Liver (tissue), 9 donors: ENCODE data around the gene PRKCD. TPM values are rescaled to one million over a fixed set of nuclear protein-coding genes. Genes with fewer than 3 reads are reported as not detected.

ENCODE experiments used
- DNase-seq: peaks from one replicate; pipeline ENCODE4 v3.0.0-alpha.2; 2017; ENCODE audit warnings: low spot score
- H3K27ac ChIP-seq, 2 donors: one replicate each; pipeline ENCODE4 v1.7.0; 2013; ENCODE audit warnings: inconsistent platforms in 2 of 2, low read length in 2 of 2, control low read depth in 1 of 2, low read depth in 1 of 2, mild to moderate bottlenecking in 1 of 2
- H3K27me3 ChIP-seq, 4 donors: one replicate each; pipeline versions ENCODE4 v1.6.1 to v1.7.0; 2013; ENCODE audit warnings: low read length in 3 of 4, inconsistent platforms in 1 of 4, mild to moderate bottlenecking in 1 of 4, moderate library complexity in 1 of 4; ENCODE audit not compliant: control insufficient read depth in 4 of 4, insufficient read depth in 4 of 4
- H3K36me3 ChIP-seq, 4 donors: one replicate each; pipeline versions ENCODE4 v1.6.1 to v1.7.0; 2013; ENCODE audit warnings: low read length in 3 of 4, mild to moderate bottlenecking in 3 of 4, low read depth in 1 of 4, moderate library complexity in 1 of 4; ENCODE audit not compliant: control insufficient read depth in 4 of 4, insufficient read depth in 3 of 4
- H3K4me1 ChIP-seq, 4 donors: one replicate each; pipeline versions ENCODE4 v1.6.1 to v1.7.0; 2013; ENCODE audit warnings: low read length in 3 of 4, mild to moderate bottlenecking in 3 of 4, moderate library complexity in 1 of 4; ENCODE audit not compliant: control insufficient read depth in 4 of 4, insufficient read depth in 4 of 4
- H3K4me3 ChIP-seq, 3 donors: one replicate each; pipeline versions ENCODE4 v1.6.1 to v1.7.0; 2013; ENCODE audit warnings: low read length in 3 of 3, control low read depth in 1 of 3, low read depth in 1 of 3, mild to moderate bottlenecking in 1 of 3
- H3K9ac ChIP-seq, 2 donors: one replicate each; pipeline ENCODE4 v1.7.0; 2013; ENCODE audit warnings: low read length in 2 of 2, mild to moderate bottlenecking in 2 of 2, moderate library complexity in 2 of 2, control low read depth in 1 of 2, low read depth in 1 of 2
- H3K9me3 ChIP-seq, 4 donors: one replicate each; pipeline versions ENCODE4 v1.6.1 to v1.7.0; 2013; ENCODE audit warnings: low read length in 3 of 4; ENCODE audit not compliant: control insufficient read depth in 4 of 4
- EGR1 ChIP-seq, 2 donors: IDR thresholded peaks; 2 replicates each; pipeline ENCODE4 v1.6.1; 2016 to 2018; ENCODE audit warnings: antibody characterized with exemption in 2 of 2, low read depth in 2 of 2
- FOXA1 ChIP-seq: IDR thresholded peaks from 2 replicates; pipeline ENCODE4 v1.6.1; 2016; ENCODE audit warnings: antibody characterized with exemption
- FOXA2 ChIP-seq: IDR thresholded peaks from 2 replicates; pipeline ENCODE4 v1.6.1; 2016; ENCODE audit warnings: antibody characterized with exemption
- GABPA ChIP-seq, 2 donors: IDR thresholded peaks in 1 of 2; conservative IDR thresholded peaks in 1 of 2; 2 replicates each; pipeline ENCODE4 v1.6.1; 2016; ENCODE audit warnings: antibody characterized with exemption in 2 of 2, mild to moderate bottlenecking in 1 of 2, moderate library complexity in 1 of 2
- HNF4A ChIP-seq, 2 donors: conservative IDR thresholded peaks; 2 replicates each; pipeline ENCODE4 v1.6.1; 2016; ENCODE audit warnings: antibody characterized with exemption in 2 of 2, mild to moderate bottlenecking in 2 of 2
- HNF4G ChIP-seq: IDR thresholded peaks from 2 replicates; pipeline ENCODE4 v1.6.1; 2016; ENCODE audit warnings: antibody characterized with exemption
- JUND ChIP-seq, 2 donors: IDR thresholded peaks; 2 replicates each; pipeline ENCODE4 v1.6.1; 2016; ENCODE audit warnings: antibody characterized with exemption in 2 of 2
- NR2F2 ChIP-seq: IDR thresholded peaks from 2 replicates; pipeline ENCODE4 v1.6.1; 2016; ENCODE audit warnings: antibody characterized with exemption
- RAD21 ChIP-seq, 2 donors: IDR thresholded peaks; 2 replicates each; pipeline ENCODE4 v1.6.1; 2016; ENCODE audit warnings: antibody characterized with exemption in 2 of 2, mild to moderate bottlenecking in 2 of 2
- SP1 ChIP-seq: IDR thresholded peaks from 2 replicates; pipeline ENCODE4 v1.6.1; 2018; ENCODE audit warnings: antibody characterized with exemption, mild to moderate bottlenecking
- TAF1 ChIP-seq: conservative IDR thresholded peaks from 2 replicates; pipeline ENCODE4 v1.6.1; 2016; ENCODE audit warnings: antibody characterized with exemption, mild to moderate bottlenecking
- YY1 ChIP-seq: IDR thresholded peaks from 2 replicates; pipeline ENCODE4 v1.6.1; 2016; ENCODE audit warnings: antibody characterized with exemption, mild to moderate bottlenecking
- ZBTB33 ChIP-seq: IDR thresholded peaks from 2 replicates; pipeline ENCODE4 v1.6.1; 2016; ENCODE audit warnings: antibody characterized with exemption
- WGBS: extraction: QIAGEN DNeasy Blood & Tissue Kit; methylation state at CpG from one replicate; pipeline ENCODE4 v1.1.7; 2013; 5-methylcytosine and 5-hydroxymethylcytosine counted together
- polyA plus RNA-seq, 2 donors: library from polyadenylated mRNA; stranded (reverse) in 1 of 2; unstranded in 1 of 2; fragments of 200-250 nt in 1 of 2; fragments of >200 nt in 1 of 2; fragmentation: Nextera tagmentation in 1 of 2; extraction: Ambion mirVana in 1 of 2; gene quantifications; one replicate each; pipeline versions ENCODE4 v1.2.1 to v1.2.3, GENCODE V29; 2013 to 2015
- total RNA-seq, 2 donors: library from RNA; depleted of rRNA; stranded (reverse); fragments of >200 nt; gene quantifications; one replicate each; pipeline ENCODE4 v1.2.3, GENCODE V29; 2014
- TF ChIP-seq, protein P1 (sequence below): IDR thresholded peaks from 2 replicates; pipeline ENCODE4 v1.6.1; 2016; ENCODE audit warnings: antibody characterized with exemption, mild to moderate bottlenecking
- TF ChIP-seq, protein P2 (sequence below): IDR thresholded peaks from 2 replicates; pipeline ENCODE4 v1.6.1; 2016; ENCODE audit warnings: antibody characterized with exemption
- TF ChIP-seq, protein P3 (sequence below): IDR thresholded peaks from 2 replicates; pipeline ENCODE4 v1.6.1; 2016; ENCODE audit warnings: antibody characterized with exemption
- donor health status: healthy.
- donor health status: healthy.
- donor health status: healthy.
- donor health status: healthy.
- donor health status: healthy.

PRKCD gene
- total and polyA plus RNA-seq, 4 donors, result 3.1 to 7.3 (median 3.4) TPM

GRCh38 chr3:53142986-53143385 lies 18.0 kb upstream of the PRKCD start:
- H3K27me3 ChIP-seq, result no peaks in the 10 kb centered on the region
- no peak for DNase-seq

GRCh38 chr3:53144446-53144845 lies 16.6 kb upstream of the PRKCD start:
- no peak for DNase-seq
- 93% methylated on average over 4 of the region's 4 CpGs for WGBS
- peaks cover 0 to 4% (median 2%) of the 10 kb centered on the region in 4 donors for H3K4me1 ChIP-seq
- TF ChIP-seq GABPA (IDR thresholded peaks at IDR 0.05 in 1 of 2, conservative IDR thresholded peaks at IDR 0.05 in 1 of 2) (no peak), EGR1 (IDR thresholded peaks at IDR 0.05; ENCODE audit: low read depth in 2 of 2) (no peak), NR2F2 (no peak), FOXA2 (no peak), YY1 (no peak), FOXA1 (no peak), RAD21 (IDR thresholded peaks at IDR 0.05) (no peak), HNF4G (no peak), ZBTB33 (no peak), HNF4A (conservative IDR thresholded peaks at IDR 0.05) (no peak)
- TF ChIP-seq, protein P1, sequence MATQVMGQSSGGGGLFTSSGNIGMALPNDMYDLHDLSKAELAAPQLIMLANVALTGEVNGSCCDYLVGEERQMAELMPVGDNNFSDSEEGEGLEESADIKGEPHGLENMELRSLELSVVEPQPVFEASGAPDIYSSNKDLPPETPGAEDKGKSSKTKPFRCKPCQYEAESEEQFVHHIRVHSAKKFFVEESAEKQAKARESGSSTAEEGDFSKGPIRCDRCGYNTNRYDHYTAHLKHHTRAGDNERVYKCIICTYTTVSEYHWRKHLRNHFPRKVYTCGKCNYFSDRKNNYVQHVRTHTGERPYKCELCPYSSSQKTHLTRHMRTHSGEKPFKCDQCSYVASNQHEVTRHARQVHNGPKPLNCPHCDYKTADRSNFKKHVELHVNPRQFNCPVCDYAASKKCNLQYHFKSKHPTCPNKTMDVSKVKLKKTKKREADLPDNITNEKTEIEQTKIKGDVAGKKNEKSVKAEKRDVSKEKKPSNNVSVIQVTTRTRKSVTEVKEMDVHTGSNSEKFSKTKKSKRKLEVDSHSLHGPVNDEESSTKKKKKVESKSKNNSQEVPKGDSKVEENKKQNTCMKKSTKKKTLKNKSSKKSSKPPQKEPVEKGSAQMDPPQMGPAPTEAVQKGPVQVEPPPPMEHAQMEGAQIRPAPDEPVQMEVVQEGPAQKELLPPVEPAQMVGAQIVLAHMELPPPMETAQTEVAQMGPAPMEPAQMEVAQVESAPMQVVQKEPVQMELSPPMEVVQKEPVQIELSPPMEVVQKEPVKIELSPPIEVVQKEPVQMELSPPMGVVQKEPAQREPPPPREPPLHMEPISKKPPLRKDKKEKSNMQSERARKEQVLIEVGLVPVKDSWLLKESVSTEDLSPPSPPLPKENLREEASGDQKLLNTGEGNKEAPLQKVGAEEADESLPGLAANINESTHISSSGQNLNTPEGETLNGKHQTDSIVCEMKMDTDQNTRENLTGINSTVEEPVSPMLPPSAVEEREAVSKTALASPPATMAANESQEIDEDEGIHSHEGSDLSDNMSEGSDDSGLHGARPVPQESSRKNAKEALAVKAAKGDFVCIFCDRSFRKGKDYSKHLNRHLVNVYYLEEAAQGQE, result no peak

More at GRCh38 chr3:53142986-53143385, 18.0 kb upstream of the PRKCD start:
- H3K9ac ChIP-seq, result no peak overlapping the region
- H3K36me3 ChIP-seq, result no peaks in the 10 kb centered on the region
- H3K9me3 ChIP-seq, result no peaks in the 10 kb centered on the region
- H3K4me1 ChIP-seq, result peaks cover 0 to 7% (median 6%) of the 10 kb centered on the region in 4 donors
- no peak overlapping the region for H3K27ac ChIP-seq
- TF ChIP-seq SP1 (no peak), YY1 (no peak), EGR1 (IDR thresholded peaks at IDR 0.05; ENCODE audit: low read depth in 2 of 2) (no peak), TAF1 (no peak), RAD21 (IDR thresholded peaks at IDR 0.05) (no peak), NR2F2 (no peak), GABPA (IDR thresholded peaks at IDR 0.05 in 1 of 2, conservative IDR thresholded peaks at IDR 0.05 in 1 of 2) (no peak), FOXA2 (no peak), HNF4G (no peak), JUND (IDR thresholded peaks at IDR 0.05) (no peak), ZBTB33 (no peak), HNF4A (conservative IDR thresholded peaks at IDR 0.05) (no peak)
- TF ChIP-seq, protein P2, sequence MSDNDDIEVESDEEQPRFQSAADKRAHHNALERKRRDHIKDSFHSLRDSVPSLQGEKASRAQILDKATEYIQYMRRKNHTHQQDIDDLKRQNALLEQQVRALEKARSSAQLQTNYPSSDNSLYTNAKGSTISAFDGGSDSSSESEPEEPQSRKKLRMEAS, result no peak
- TF ChIP-seq, protein P1, result no peak
- TF ChIP-seq, protein P3, sequence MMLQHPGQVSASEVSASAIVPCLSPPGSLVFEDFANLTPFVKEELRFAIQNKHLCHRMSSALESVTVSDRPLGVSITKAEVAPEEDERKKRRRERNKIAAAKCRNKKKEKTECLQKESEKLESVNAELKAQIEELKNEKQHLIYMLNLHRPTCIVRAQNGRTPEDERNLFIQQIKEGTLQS, result no peak
- 80% methylated on average over 3 of the region's 3 CpGs for WGBS
- no peak overlapping the region for H3K4me3 ChIP-seq

More at GRCh38 chr3:53144446-53144845, 16.6 kb upstream of the PRKCD start:
- no peaks in the 10 kb centered on the region for H3K9me3 ChIP-seq
- no peak overlapping the region for H3K4me3 ChIP-seq
- H3K27ac ChIP-seq, result no peak overlapping the region
- no peaks in the 10 kb centered on the region for H3K36me3 ChIP-seq
- H3K9ac ChIP-seq, result no peak overlapping the region
- H3K27me3 ChIP-seq, result no peaks in the 10 kb centered on the region
